Hematopoietic multipotent progenitor cell treated with erythropoietin and hydrocortisone succinate and interleukin-3 and kit ligand, for 15 days (in vitro differentiated cells): ENCODE data around the gene CUX1.
"Not testable (repeated sequence)": the region's sequence is repeated elsewhere in the genome, so short reads cannot be mapped to it uniquely, and the experiment has no call there.

ENCODE experiments used
- DNase-seq: peaks from one replicate; pipeline ENCODE4 v3.0.0-alpha.2; 2015; ENCODE audit warnings: low spot score

CUX1 gene

DNA sequence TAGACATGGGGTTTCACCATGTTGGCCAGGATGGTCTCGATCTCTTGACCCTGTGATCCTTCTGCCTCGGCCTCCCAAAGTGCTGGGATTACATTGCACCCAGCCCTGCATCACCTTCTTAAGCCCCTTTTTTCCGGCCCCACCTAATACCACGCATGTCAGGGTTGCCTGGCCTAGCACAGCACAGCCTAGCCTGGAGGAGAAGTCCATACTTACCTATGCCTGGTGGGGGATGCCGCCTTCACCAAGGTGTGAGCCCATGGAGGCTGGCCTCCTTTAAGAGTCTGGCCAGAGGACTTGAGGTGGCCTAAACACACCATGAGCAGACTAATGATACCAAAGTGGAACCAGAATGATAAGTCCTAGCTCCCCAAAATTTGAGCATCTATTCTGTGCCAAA, 22.0 kb upstream of the CUX1 start:
- DNase-seq, result no peak

DNA sequence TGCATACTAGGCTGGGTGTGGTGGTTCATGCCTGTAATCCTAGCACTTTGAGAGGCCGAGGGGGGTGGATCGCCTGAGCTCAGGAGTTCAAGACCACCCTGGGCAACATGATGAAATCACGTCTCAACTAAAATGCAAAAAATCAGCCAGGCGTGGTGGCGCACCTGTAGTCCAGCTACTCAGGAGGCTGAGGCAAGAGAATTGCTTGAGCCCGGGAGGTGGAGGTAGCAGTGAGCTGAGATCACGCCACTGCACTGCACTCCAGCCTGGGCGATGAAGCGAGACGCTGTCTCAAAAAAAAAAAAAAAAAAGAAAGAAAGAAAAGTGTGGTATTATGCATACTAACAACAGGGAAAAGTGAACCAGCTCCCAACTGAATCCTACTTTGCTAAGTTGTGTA, 19.3 kb upstream of the CUX1 start:
- DNase-seq, result not testable (repeated sequence)

DNA sequence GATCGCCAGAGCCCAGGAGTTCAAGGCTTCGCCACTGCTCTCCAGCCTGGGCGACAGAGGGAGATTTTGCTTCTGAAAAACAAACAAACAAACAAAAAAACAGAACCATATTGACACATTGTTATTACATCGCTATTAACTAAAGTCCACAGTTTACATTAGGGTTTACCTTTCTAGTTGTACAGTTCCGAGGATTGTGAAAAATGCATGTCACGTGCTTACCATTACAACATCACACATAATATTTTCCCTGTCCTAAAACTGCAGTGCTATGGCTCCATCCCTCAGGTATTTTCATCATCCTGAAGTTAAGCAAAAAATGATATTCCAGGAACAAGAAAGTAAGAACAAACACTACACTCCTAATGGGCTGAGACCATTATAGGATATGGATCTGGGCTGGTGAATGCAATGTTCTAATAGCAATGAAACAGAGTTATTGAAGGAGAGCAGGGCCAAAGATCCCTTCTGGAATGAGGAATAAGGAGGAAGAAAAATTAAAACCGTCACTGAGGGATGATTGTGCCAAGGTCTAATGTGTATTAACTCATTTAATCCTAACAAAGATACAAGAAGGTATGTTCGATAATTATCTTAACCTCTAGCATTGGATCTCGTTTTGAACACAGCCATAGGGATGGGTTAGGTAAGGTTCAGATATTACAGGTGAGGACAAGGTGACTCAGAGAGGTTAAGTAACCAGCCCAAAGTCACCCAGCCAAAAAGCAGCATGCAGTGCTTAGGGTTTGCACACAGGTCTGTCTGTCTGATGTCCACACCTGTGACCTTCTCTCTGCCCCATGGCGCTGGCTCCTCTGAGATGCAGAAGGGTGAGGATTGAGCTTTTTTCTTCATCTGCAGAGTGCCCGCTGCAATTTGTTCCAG, 14.0 kb upstream of the CUX1 start:
- no peak for DNase-seq

DNA sequence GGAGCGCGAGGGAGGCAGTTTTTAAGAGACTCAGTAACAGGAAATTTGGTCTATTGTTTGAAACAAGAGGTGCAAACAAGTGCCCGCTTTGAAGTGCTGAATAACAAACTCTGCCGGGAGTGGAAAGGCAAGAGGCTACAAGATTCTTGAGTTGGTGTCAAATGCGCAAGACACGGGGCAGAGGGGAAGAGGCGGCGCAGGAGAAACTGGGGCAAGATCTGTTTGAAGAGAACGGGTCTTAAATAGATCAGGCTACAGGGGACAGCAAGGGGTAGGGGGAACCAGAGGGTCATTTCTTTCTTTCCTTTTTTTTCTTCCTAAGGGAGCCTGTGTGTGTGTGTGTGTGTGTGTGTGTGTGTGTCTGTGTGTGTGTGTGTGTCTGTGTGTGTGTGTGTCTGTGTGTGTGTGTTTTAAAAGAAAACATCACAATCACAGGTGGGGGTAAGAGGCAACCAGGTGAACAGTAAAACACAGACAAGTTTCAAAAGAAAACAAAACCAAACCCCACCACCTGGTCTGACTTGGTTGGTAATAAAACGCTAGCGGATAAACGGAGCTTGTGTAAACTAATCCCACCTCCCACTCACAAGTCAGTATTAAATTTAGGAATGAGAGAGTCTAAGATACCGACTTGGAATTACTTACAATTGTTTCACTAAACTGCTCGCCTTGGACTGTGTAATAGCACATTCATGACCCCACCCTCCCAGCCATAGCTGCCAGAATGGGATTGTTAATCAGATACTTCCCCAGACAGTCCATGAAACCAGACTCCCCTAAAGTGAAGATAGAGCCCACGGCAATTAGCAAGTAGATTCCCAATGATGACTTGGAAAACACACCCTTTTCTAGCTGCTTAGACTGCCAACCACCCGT, 13.1 kb upstream of the CUX1 start:
- DNase-seq, result no peak

DNA sequence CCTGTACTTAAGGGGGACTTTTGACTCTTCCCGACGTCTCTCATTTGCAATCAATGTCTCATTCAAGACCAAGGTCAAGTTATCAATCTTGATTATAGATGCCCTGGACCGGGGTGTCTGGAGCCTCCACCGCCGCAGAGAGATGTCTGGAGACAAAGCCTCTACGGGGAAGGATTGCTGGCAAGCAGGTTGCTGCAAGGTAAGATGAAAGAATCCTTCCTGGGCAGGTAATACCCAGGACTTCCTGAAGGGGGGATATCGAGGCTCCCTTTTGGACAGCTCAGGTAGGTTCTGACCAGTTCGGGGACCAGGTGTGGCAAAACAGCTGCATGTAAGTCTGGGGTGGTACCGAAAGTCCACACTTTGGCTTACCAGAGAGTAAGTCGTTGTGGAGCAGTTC, 12.5 kb upstream of the CUX1 start:
- DNase-seq, result no peak

DNA sequence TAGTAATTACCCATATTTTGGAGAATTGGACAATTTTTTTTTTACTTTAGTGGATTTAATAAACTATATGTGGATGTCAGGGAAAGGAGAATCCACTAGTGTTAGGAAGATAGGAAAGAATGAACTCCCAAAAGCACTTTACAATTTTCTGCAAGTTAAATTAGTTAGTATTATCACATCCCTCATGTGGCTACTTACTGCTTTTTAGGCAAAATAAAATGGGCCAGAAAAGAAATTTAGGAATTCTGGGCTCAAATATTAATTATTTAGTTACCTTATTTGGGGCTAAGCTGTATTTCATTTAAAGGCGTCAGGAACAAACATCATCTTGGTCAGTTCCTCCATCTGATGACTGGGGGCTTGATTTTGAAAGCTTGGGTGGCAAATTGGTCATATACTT, 4.8 kb upstream of the CUX1 start:
- no peak for DNase-seq

DNA sequence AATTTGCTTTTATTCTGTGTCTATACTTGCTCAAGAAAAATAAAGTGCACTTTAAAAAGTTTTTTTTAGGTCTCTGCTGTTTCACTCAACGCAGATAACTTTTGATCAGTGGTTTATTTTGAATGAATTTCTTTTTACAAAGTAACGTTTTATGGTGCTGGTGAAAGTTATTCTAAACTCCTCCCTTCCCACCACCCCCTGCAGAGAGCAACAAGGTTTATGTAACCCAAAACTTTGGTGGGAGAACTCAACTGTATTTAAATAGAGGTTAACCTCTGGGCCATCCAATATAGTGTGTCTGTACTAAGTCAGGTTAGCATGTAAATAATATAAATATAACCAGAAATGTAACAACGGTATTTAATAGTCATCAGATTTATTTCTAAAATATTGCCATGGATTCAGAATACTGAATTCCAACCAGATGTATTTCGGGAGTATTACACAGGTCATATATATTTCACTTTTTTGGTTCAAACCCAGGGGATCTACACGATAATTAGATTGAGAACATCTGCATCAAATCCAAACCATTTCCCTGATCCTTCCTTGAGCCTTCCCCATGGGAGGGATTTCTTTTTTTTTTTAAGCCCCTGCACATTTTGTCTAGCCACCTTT, 3.9 kb upstream of the CUX1 start:
- no peak for DNase-seq

DNA sequence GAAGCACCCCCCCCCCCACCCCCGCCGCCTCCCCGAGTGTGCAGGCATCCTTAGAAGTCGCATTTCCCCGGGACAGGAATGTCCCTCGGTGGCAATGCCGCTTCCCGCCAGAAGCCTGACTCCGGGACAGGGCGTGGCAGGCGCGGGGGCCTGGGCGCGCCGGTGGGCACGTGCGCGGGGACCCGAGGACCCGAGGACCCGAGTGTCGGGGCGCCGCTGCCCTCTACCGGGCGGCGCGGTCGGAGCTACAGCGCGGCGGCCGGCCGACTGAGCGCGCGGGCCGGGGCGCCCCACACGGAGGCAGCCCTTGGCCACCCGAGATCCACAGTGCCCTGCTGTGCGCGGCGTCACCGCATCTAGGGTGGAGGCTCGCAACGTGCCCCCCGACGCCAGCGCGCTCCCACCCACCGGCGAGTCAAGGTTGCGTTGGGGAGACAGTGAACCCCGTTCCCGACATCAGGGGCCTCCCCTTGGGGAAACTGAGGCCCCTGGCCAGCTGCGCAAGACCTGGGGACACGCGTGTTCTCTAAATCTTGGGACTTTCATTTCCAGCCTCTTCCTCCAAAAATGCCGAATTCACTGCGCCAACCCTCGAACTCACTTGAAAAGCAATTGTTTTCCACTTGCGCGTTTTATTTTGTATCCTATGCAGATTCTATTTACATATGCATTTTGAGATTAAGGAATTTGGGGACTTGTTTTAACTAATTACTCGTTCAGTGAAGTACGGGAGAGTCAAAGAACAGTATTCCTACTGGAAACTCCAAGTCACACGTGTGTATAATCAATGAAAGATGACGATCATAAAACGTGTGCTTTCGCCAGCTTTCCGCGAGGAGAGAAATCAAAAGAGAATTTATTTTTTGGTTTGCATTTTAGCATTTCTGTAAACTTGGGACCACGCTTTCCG, 3.1 kb upstream of the CUX1 start:
- DNase-seq, result peak; percentile 35

DNA sequence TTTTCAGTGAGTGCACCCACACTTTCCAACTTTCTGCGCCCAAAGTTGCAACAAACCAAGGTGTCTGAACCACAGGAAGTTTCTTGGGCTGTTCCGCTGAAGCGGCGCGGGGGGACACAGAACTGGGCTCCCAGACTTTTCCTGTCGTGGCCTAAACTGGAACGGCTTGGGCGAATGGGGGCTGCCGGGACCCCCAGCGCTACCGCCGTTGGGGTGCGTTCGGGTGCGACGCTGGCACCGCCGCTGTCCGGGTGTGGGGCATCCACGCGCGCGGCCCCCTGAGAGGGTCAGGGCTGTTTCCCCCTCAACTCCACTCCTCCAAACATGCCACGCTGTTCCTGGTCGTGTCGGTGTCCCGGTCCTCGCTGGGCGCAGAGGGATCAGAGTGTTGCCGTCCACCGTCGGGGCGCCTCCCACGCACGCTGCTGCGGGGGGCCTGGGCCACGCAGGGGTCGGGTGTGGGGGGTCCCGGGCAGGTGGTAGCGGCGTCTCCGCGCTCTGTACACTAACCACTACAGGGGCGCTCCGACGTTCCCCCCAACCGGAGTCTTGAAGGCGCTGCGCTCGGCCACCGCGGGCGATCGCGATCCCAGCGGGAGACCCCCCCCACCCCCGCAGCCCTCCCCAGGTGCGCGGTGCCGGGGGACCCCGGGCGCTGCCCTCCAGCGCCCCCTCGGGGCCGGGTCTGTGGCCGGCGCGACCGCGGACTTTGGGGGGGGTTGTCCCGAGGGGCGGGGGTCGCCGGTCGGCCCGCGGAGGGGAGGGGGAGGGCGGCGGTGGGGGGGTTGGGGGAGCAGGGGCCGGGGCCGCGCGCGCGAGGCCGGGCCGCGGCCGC, 2.2 kb upstream of the CUX1 start:
- DNase-seq, result no peak

DNA sequence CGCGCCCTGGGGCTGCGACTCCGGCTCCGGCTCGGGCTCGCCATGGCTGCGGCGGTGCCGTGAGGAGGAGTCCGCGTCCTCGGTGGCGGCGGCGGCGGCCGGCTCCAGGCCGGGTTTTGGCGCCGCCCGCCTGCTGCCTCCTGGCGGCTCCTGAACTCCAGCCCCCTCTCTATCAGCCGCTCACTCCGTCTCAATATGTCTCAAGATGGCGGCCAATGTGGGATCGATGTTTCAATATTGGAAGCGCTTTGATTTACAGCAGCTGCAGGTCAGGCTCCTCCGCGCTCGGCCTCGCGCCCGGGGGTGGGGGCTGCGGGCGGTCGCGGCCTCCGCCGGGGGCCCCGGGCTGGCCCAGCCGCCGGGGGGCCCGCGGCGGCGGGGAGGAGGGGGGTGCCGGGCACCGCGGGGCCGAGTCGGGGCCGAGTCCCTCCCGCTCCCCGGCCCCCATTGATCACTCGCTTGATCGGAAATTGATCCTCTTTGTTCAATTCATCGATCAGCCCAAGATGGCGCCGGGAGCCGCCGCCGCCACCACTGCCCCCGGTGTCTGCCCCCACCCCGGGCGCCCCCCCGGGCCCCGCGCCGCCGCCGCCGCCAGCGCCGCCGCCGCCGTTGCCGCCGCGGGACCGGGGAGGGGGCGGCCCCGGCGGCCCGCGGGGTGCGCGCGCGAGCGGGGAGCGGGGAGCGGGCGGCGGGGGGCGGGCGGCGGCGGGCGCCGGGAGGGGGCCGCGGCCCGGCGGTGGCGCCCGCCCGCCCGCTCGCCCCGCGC, 1.4 kb upstream of the CUX1 start:
- peak; percentile 71 for DNase-seq

DNA sequence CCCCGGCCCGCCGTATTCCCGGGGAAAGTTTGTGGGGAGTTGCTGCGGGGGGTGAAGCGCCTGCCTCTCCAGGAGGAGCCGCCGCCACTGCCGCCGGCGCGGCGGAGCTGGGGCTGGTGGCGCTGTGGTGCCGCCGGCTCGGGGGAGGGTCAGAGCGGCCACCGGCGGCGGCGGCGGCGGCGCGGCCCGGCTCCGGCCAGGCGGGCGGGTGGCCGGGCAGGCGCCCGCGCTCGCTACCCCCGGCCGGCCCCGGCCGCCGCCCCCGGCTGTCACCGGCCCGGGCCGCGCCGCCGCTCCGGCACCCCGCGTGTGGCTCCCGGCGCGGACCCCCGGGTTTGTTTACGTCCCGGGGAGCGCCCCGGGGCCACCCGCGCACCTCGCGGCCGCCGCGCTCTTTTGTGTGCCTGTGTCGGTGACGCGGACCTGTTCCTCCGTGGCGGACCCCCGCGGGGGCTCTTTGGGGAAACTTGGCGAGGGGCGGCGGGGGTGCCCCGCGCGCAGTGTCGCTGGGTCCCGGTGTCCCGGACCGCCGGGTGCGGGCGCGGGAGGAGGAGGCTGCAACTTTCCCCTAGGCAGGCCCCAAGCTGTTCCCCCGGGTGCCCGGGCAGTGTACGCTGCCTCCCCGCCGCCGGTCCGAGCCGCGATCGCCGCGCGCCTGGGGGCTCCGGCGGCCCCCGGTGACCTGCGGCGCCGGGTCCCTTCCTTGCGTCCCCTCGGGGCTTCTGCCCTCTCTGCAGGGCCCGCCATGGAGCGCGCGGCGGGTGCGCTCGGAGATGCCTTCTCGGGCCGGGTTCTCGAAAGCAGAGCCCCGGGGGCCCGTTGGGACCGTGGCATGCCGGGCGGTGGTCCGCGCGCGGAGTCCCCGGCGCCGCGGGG, 593 bp upstream of the CUX1 start:
- DNase-seq, result no peak

DNA sequence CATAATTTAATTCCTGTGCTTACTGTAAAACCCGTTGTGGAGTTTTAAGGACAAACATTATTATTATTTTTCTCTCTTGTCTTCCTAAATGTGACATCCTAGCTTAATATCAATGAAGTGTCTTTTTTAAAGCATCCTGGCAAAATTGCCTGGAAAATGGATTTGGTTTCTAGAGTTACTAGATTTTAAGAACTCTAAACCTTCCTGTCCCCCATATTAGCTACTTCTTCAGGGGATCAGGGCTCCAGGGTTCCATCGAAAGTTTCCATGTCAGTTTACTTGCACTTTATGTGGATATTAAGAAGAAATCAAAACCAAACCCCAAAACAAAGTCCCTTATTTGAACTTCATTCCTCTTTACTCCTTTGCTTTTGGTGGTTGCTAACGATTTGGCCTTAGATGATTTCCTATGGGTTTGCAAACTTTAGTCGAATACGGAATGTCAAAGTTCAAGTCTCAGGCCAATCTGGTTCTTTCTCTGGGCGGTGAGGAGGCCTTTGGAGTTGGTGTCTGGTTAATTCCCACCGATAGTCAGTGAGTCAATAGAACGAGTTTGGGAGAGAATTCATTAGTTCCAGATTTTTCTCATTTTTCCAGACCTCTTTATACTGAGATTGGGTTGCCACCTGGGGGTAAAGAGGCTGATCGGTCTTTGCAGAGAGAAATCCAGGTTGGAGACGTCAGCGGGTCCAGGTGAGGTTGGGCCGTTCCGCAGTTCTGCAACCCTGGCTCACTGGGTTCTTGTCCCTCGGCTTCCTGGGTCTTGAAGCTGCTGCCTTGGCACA, 1.1 kb downstream of the CUX1 start:
- no peak for DNase-seq

DNA sequence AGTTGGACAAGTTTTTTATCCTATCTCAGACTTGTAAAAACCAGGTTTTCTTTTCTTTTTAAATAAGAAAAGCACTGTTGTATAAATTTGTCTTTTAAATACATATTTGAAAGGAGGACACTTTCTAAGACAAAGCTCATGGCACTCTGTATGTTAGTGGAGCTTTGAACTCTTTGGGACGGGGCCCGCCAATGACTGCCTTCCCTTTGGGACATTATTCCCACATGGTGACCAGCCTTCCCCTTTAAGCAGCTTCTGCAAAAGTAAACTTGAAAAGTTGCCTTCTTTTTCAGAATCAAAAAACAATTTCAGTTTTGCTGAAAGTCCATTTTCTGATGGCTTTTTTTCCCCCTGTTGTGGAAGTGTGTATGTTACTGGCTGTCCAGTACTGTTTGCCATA, 1.8 kb downstream of the CUX1 start:
- no peak for DNase-seq

DNA sequence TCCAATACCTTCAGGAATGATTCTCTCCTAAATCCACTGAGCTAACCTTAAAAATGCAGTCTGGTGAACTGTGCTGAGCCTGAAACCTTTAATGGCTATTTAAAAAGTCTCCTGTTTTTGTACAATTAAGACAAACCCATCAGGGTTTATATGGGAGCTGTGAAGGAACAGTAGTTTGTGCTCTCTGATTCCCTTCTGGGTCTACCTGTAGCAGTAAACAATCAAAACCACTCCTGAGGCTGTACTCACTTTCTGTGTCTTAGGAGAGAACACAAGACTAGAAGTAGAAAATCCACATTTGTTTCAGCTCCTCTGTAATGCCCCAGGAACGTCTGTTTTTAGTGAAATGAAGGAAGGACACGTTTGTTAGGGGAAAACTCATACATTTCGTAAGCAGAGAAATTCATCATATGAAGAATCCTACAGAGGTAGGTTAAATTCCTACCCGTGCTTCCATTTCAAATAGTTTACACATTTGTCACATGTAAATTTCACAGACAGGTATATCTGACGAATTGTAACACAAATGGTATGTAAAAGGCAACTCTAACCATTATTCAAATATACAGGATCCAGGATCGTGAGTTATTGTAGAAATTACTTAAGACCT, 2.6 kb downstream of the CUX1 start:
- DNase-seq, result no peak

DNA sequence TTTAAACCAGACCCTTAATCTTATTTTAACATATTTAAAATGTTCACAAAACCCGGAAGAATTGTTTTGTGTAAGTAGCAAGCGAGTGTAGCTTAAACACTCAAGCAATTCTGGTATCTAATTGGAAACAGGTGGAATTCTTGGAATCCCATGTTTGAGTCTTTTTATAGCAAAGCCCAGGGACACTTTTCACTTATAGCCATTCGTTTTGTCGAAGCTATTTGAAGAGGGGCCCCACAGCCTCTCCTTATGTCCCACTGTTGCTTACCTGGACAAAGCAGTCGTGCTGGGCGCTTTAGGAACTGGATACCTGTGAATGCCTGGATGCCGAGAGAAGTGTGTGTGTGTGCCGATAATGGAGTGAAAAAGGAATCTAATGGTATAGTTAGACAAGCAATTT, 3.3 kb downstream of the CUX1 start:
- no peak for DNase-seq

DNA sequence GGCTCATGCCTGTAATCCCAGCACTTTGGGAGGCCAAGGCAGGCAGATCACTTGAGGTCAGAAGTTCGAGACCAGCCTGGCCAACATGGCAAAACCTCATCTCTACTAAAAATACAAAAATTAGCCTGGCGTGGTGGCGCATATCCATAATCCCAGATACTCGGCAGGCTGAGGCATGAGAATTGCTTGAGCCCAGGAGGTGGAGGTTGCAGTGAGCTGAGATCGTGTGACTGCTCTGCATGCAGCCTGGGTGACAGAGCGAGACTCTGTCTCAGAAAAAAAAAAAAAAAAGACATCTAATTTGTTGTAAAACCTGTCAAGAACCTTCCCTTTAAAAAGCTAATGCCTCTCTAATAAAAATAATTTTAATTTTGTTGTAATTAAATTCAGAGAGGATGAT, 5.2 kb downstream of the CUX1 start:
- DNase-seq, result not testable (repeated sequence)

DNA sequence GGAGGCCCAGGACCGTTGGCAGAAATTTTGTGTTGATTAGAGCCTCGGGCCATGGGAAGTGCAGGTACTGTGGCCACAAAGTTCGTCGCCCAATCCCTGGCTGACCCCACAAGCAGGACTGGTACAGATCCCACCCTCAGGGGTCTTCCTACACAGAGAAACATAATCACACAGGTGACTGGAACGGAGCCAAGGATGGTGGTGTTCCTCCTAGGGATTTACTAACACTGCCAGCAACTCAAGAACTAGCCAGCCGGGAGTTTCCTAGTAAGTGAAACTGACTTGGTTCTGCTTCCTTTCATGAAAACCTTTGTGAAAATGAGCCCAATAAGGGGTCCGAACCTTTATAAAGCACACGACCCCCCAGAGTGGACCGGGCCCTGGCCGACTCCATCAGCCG, 5.7 kb downstream of the CUX1 start:
- DNase-seq, result no peak

DNA sequence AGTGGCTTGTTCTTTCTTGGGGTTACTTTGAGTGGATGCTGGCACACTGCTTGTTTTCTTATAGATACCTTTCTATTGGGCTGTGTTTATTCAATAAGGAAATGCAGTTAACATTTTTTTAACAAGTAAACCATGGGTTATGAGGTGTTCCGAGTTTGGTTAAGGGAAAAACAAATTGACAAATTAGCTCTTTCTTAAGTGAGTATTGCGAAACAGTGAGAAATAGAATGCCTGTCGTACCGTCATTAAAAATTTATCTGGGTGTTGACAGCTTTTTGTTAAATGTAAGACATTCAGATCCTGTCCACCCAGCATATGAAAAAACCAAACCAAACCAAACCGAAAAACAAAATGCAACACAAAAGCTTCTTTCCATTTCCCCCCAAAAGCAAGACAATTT, 6.2 kb downstream of the CUX1 start:
- DNase-seq, result no peak
